D341Med (cell line): ENCODE results near the gene MCOLN1.

Source experiments
- DNase-seq: peaks from one replicate; pipeline ENCODE4 v3.0.0; 2012; ENCODE audit warnings: low spot score

The MCOLN1 gene

GRCh38 chr19:7502552-7502951, 19.9 kb upstream of the MCOLN1 start:
- no peak for DNase-seq

- no peak for DNase-seq
Measured at GRCh38 chr19:7504684-7505083, 17.7 kb upstream of the MCOLN1 start.

GRCh38 chr19:7505288-7505681, 17.1 kb upstream of the MCOLN1 start:
- DNase-seq = no peak

GRCh38 chr19:7505682-7506384, 16.6 kb upstream of the MCOLN1 start:
- DNase-seq = peak; percentile 95

- DNase-seq = peak; percentile 87
Measured at GRCh38 chr19:7506385-7507328, 15.8 kb upstream of the MCOLN1 start.

GRCh38 chr19:7507884-7508283, 14.5 kb upstream of the MCOLN1 start:
- peak; percentile 39 for DNase-seq

- no peak for DNase-seq
Measured at GRCh38 chr19:7509625-7510024, 12.8 kb upstream of the MCOLN1 start.

GRCh38 chr19:7512400-7512851, 10.0 kb upstream of the MCOLN1 start:
- DNase-seq = peak; percentile 86

- DNase-seq = no peak
Measured at GRCh38 chr19:7513809-7514642, 8.4 kb upstream of the MCOLN1 start.

- DNase-seq = no peak
Measured at GRCh38 chr19:7515110-7515644, 7.2 kb upstream of the MCOLN1 start.

GRCh38 chr19:7515645-7516151, 6.7 kb upstream of the MCOLN1 start, which contains the start of gene ZNF358:
Gene ZNF358, plus strand, starts transcription at chr19:7516103. Its CDS starts 3,140 bp downstream, at chr19:7519243.
- peak; percentile 94 for DNase-seq

GRCh38 chr19:7516333-7516732, 6.1 kb upstream of the MCOLN1 start:
- DNase-seq = no peak

- no peak for DNase-seq
Measured at GRCh38 chr19:7516878-7517277, 5.5 kb upstream of the MCOLN1 start.

- DNase-seq = no peak
Measured at GRCh38 chr19:7519361-7520130, 2.9 kb upstream of the MCOLN1 start.

GRCh38 chr19:7520131-7521051, 2.0 kb upstream of the MCOLN1 start:
- DNase-seq = no peak

GRCh38 chr19:7521551-7522071, 813 bp upstream of the MCOLN1 start:
- no peak for DNase-seq

- no peak for DNase-seq
Measured at GRCh38 chr19:7522923-7523667, 671 bp downstream of the MCOLN1 start.

- DNase-seq = no peak
Measured at GRCh38 chr19:7524523-7524922, 2.1 kb downstream of the MCOLN1 start.
